HG03354 (cell line): ENCODE results near the gene MRPS35.
A peak's percentile ranks its signal among the peaks of the same experiment; 100 is the strongest.
"Not testable (repeated sequence)": the region's sequence is repeated elsewhere in the genome, so short reads cannot be mapped to it uniquely, and the experiment has no call there.

Experiments
- ATAC-seq: cut with Tn5 transposase; IDR thresholded peaks from one replicate; pipeline ENCODE4 v1.9.1; 2021; ENCODE audit warnings: mild to moderate bottlenecking; ENCODE audit not compliant: unreplicated experiment, poor library complexity, severe bottlenecking

The MRPS35 gene

DNA sequence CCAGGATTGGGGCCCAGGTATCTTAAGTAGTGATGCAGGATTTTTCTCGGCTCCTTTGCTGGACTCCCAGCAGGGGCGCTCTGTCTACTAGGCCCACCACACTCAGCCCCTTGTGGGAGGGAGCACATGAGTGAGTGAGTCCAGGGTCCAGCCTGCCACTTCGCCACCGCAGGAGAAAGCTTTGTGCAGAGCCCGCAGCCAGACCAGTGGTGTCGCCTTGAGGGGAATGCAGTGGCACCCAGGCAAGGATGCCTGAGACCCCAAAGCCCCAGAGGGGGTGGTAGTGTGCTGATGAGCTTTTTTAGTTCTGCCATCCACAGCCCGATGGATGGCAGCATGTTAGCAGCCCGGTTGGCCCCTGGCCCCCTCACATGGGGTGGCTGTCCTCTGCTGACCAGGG, 5.4 kb upstream of the MRPS35 start:
- no peak for ATAC-seq

DNA sequence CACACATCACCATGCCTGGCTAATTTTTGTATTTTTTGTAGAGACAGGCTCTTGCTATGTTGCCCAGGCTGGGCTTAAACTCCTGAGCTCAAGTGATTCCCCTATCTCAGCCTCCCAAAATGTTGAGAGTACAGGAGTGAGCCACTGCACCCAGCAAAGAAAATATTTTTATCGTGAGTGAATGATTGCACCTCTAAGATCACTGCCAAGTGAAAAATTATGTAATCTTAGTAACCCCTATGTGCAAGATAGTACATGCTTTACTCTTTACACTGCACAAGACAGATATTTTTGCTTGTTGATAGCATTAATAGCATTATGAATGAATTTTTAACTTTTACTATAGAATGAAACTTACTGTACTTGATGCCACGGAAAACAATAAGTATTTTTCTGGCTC, 3.4 kb upstream of the MRPS35 start:
- no peak for ATAC-seq

DNA sequence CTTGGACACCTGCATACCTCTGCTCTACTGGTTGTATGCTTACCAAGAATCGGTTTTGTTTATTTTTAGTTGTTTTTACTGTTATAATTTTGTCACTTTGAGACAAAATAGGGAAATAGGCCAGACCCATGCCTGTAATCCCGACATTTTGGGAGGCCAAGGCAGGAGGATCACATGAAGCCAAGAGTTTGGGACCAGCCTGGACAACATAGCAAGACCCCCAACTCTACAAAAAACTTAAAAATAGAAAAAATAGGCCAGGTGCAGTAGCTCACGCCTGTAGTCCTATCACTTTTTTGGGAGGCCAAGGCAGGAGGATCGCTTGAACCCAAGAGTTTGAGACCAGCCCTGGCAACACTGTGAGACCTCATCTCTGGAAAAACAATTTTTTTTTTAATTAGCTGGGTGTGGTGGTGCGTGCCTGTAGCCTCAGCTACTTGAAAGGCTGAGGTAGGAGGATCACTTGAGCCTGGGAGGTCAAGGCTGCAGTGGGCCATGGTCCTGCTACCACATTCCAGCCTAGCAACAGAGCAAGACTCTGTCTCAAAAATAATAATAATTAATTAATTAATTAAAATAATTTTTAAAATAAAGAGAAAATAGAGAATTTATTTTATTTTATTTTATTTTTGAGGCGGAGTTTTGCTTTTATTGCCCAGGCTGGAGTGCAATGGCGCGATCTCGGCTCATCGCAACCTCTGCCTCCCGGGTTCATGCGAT, 1.3 kb upstream of the MRPS35 start:
- ATAC-seq, result no peak

DNA sequence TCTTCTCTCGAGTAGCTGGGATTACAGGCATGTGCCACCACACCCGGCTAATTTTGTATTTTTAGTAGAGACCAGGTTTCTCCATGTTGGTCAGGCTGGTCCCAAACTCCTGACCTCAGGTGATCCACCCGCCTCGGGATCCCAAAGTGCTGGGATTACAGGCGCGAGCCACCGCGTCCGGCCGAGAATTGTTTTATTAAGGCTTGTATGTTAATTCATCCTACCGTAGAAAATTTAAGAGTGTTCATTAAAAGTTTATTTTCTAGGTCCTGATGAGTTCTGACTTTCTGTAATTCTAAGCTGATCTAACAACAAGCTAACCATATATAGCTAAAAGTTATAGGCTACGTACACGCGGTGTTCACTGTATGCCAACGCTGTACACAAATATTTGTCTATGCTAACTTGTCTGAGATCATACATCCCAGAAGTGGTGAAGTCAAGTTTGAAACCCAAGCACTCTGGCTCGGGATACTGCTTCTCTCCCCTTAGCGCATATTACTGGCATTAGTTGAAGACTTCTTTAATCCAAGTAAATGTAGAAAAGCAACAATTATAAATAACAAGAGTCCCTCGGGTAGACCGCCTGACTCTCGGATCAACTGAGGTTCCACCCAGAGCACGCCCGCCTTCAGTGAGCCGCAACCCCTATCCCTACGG, 570 bp upstream of the MRPS35 start:
- peak; percentile 55 for ATAC-seq

DNA sequence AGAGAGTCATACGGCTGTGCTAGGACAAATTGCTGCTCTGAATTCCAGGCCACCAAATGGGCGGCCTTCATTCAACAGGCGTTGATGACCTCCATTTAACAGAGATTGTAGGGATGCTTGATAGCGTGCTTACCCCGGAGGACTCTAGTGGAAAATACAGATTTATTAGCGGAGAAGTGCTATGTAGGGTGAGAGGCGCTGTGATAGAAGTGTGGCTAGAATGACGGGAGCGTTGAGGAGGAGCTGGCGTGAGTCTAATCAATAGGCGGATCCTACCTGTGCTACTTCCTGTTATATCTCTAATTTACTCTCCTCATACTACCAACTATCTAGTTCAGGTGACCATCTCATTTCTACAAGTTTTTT, 668 bp downstream of the MRPS35 start:
- peak; percentile 28 for ATAC-seq

DNA sequence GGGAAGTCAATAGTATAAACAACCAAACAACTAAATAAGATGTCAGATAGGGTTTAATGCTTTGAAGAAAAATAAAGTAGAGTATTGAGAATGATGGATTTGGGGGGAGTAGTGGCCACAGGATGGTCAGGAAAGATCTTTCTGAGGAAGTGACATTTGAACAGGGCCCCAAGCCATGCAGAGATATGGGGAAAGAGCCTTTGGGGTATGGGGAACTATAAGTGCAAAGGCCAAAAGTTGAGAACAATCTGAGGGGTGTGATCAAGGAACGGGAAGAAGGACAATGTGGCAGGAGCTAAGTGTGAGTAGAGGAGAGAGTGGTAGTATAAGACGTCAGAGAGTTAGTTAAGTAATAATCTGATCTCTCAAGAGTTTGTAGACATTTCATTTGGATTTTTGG, 1.3 kb downstream of the MRPS35 start:
- ATAC-seq, result no peak

DNA sequence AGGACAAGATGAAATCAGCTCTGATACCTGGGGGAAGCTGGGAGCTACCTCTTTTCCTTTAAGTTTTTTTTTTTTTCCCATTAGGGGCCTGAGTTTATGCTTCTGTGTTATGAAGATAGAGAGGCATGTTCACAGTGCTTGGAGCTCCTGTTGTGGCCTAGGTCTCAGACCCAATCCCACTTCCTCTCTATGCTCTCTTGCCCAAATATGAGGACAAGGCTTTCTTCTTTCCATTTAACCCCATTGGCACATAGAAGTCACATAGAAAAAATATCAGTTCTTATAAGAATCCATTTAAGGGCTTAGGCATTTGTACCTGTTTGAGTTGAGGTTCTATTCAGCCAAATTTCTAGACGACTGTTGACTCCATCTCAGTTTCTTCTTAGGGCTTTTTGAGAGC, 12.6 kb downstream of the MRPS35 start:
- ATAC-seq, result no peak

DNA sequence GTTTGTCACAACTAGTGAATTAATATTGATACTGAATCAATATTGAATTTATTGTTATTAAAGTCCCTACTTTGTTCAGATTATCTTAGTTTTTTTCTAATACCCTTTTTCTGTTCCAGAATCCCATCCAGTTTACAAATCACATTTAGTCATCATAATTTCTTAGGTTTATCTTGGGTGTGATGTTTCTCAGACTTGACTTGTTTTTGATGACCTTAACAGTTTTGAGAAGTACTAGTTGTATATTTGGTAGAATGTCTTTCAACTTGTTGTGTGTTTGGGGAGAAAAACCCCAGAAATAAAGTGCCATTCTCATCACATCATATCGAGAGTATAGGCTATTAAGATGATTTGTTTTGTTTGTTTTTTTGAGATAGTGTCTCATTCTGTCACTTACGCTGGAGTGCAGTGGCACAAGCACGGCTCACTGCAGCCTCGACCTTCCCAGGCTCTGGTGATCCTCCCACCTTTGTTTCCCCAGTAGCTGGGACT, 19.5 kb downstream of the MRPS35 start:
- ATAC-seq, result no peak

DNA sequence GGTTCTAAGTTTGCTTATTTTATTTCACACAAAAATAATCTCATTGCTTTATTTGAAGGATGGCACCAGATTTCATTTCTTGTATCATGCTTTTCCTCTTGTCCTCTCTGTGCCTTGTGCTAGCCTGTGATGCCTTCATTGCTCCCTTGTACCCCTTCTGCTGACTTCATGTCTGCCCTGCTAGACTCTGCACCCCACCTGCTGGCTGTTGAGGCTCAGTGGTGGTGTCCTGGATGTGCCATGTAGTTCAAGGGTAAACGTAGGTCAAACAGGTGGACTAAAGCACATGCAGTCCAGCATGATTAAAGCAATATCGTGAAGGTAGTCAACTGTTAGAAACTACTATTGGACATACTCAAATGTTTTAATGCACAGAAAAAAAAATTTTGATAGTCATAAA, 21.6 kb downstream of the MRPS35 start:
- ATAC-seq, result peak; percentile 56

DNA sequence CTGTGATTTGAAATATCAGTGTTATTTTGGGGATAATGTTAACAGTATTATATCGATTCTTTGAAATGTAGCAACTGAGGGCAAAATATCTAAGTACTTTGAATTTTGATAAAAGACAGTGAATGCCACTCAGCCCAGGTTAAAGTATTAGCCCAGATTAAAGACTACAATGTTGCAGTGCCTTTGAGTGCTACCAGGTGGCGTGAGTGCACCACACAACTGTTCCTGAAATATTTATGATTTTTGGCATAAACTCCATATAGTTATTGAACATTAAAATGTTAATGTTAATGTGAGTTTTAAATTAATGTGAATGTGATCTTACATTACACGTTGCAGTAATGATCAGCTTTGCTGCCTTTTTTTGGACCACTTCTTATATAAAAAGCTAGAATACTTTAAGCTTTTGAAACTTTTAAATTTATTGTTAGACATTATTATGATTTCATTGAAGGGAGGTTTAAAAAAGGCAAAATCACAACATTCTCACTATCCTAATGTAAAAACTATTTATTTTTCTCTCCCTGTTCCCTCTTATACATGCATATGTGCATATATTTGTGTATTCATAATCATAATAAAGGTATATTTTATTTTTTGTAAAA, 22.5 kb downstream of the MRPS35 start:
- ATAC-seq, result peak; percentile 78

DNA sequence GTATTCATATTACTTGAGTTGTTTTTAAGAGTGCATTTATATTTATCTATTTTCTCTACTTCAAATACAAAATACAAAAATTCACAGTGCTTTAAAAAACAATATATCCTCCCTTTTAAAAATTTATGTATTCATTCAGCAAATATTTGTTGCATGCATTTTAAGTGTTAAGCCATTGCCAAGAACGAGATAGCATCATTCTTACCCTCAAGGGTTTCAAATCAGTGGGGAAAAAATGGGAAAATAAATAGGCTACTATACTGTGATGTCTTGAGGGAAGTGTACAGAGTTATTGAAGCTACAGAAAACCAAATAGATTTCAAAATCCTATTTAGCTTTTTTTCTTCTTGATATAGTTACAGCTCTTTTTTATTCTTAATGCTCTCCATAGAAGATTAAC, 23.2 kb downstream of the MRPS35 start:
- no peak for ATAC-seq

DNA sequence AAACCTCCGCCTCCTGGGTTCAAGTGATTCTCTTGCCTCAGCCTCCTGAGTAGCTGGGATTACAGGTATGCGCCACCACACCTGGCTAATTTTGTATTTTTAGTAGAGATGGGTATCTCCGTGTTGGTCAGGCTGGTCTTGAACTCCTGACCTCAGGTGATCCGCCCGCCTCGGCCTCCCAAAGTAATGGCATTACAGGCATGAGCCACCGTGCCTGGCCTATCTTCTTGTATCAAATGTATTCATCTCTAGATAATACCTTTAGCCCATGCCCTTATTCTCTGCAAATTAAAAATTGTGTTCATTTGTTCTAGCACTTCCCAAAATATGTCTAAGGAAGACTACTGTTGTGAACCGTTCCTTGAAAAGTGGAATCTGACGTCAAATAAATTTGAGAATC, 23.7 kb downstream of the MRPS35 start:
- ATAC-seq, result not testable (repeated sequence)

DNA sequence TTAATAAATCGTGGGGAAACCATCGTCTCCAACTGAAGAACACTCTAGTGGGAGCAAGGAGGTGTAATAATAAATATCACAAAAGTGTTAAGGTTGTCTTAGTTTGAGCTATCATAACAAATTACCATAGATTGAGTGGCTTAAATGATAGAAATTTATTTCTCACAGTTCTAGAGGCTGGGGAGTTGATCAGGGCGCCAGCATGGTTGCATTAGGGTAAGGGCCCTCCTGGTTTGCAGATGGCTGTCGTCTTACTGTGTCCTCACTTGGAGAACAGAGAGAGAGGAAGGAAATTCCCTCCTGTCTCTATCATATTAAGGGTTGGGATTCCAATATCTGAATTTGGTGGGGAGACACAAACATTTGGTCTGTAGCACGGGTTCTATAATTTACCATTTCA, 33.0 kb downstream of the MRPS35 start:
- ATAC-seq, result no peak

DNA sequence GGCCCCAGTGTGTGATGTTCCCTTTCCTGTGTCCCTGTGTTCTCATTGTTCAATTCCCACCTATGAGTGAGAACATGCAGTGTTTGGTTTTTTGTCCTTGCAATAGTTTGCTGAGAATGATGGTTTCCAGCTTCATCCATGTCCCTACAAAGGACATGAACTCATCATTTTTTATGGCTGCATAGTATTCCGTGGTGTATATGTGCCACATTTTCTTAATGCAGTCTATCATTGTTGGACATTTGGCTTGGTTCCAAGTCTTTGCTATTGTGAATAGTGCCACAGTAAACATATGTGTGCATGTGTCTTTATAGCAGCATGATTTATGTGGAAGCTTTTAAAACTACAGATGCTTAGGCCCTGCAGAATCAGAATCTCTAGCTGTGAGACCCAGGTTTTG, 35.1 kb downstream of the MRPS35 start:
- ATAC-seq, result not testable (repeated sequence)

DNA sequence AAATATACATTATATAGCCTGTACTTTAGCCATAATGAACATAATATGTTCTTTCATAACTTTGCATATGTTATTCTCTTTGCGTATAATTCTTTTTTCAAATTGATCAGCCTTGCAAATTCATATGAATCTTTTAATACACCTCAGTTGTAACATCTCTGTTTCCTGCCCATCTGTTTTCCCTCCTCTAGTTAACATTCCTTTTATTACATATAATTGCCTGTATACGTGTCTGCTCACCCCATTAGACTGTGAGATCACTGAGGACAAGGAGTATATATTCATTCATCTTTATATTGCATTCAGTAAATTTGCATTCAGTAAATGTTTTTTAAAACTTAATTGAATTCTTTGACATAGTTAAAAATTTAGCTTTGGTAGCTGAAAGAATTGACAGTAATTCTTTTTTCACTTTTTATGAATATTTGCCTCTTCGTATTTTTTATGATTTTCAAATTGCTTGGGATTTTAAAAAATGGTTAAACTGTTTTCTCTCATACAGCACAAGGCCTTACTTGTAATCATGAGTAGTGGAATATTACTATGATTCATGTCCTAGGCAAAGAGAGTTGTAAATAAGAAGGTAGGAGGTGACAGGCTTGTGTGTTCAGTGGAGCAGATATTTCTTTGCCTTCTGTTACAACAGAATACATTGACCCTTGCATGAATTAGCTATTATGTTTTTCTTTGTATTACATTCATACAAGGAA, 36.6 kb downstream of the MRPS35 start:
- ATAC-seq, result no peak

DNA sequence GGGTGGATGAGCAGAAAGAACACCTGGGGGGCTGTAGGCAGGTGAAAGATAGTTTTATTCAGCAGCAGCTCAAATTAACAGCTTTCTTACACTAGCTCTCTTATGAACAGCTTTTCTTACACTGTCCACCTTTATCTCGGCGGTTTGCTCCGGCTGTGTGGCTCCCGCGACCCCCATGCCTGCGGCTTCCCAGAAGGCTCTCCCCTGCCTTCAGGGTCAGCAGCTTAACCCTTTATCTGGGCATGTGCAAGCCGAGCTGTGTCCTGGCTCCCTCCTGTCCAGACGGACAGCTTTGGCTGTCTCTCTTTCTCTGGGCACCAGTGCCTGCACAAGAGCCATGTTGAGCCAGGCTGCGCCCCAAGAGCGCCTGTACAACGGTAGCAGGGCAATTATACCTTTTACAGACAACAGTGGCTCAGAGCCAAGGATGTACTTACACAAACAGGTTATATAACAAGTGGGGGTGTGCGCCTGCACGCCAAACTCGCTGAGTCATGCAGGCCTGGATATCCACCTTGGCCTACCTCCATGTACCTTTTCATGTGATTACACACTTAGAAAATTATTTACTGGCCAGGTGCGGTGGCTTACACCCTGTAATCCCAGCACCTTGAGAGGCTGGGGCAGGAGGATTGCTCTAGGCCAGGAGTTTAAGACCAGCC, 40.9 kb downstream of the MRPS35 start:
- no peak for ATAC-seq

DNA sequence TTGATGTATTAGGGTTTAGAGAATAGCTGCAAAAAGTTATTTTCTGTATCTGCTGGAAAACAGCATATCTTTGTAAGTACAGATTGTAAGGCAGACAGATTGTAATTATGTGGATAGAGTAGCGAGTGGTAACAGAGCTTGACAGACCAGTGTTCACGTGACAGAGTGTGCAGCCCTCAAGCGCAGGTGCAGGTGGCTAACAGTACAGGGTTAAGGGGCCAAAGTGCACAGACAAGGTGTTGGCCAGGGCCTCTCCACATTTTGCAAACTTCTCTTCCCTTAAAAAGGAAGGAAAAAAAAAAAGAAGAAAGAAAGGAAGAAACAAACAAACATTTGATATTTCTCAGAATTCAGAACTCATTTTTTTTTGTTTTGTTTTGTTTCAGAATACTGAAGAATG, 44.2 kb downstream of the MRPS35 start:
- ATAC-seq, result no peak

DNA sequence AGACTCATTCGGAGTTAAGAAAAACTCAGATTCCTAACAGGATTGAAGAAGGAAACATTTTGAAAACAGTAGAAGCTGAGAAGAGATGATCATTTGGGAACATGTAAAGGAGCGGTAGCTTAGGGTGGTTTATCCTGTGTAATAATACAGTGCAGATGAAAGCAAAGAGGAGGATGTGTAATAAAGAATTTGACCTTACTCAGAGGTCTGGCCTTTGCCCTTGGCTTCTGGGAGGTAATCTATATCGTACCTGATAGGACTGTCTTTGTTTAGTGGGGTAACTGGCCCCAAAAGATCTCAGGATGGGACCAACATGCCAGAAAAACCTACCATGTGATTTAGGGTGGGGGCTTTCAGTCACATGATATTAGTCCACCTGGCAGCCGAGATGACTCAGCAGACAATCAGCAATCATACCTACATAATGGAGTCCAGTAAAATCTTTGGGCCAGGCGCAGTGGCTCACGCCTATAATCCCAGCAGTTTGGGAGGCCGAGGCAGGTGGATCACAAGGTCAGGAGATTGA, 46.1 kb downstream of the MRPS35 start:
- no peak for ATAC-seq

DNA sequence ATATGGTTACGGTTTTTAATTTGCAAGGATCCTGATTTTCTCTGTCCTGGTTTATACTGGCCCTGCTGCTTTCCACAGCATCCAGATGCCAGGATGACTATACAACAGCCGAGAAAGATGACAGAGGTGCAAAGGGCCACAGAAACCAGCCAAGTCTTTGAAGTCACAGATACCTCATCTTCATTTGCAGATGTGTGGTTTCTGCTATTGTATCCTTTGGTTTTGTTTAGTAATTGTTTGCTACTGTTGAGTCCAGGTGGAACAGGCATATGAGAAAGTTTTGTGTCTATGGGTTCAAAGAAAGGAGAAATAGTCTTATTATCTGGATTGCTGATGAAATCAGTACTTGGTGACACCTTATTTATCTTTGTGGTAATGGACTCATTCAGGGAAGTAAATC, 52.1 kb downstream of the MRPS35 start:
- ATAC-seq, result no peak

DNA sequence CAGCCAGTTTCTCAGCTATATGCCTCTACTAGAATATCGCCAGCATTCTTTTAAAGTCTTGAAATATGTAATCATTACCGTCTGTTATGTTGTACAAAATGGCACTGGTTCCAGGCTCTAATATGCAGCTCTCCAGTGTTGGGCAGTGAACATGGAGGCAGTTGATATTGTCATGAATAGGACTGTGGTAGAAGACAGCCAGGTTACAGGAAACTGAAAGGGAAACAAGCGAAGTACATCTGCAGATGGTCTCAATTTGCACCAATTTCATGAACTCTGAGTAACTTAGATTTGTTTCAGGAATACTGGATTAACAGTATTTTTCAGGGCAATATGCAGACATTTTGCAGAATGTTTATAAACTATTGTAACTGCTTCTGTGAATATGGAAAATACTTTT, 56.0 kb downstream of the MRPS35 start:
- no peak for ATAC-seq
